Measurements from ENCODE around the gene KDM3A.

KDM3A gene

DNA sequence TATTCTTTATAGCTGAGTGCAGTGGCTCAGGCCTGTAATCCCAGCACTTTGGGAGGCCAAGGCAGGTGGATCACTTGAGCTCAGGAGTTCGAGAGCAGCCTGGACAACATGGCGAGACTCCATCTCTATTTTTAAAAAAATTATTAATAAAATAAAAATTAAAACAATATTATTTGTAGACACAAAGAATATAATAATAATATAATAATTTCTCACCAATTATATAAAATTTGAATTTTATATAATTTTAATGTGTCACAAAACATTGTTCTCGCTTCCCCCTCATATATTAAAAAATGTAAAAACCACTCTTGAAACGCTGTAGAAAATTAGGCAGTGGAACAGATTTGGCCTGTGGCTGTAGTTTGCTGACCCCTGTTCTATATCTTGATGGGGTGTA, 5.6 kb upstream of the KDM3A start:
- TF ChIP-seq, protein P1, sequence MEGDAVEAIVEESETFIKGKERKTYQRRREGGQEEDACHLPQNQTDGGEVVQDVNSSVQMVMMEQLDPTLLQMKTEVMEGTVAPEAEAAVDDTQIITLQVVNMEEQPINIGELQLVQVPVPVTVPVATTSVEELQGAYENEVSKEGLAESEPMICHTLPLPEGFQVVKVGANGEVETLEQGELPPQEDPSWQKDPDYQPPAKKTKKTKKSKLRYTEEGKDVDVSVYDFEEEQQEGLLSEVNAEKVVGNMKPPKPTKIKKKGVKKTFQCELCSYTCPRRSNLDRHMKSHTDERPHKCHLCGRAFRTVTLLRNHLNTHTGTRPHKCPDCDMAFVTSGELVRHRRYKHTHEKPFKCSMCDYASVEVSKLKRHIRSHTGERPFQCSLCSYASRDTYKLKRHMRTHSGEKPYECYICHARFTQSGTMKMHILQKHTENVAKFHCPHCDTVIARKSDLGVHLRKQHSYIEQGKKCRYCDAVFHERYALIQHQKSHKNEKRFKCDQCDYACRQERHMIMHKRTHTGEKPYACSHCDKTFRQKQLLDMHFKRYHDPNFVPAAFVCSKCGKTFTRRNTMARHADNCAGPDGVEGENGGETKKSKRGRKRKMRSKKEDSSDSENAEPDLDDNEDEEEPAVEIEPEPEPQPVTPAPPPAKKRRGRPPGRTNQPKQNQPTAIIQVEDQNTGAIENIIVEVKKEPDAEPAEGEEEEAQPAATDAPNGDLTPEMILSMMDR (IDR thresholded peaks at IDR 0.05; ENCODE audit: borderline replicate concordance, insufficient read depth, low read depth, low read length), result no peak
- H3K4me3 ChIP-seq (ENCODE audit: low read depth, low read length), result no peak overlapping the region

DNA sequence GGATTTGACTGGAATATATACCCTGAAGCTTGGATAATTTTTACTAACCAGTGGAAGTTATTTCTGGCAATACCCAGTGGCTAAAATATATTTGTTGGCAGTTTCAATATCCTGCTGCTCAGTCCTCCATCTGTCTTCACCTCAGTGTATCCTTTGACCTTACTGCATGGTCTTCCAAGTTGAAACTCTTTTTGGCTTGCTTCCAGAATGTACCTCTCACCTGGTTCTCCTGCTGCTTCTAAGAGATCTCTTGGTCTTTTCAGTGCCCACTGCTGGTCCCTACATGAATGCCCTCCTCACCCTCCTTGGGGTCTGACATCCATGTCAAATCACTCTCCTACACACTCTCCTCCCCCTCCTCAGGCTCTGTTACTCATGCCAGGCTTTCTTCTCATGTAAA, 4.8 kb upstream of the KDM3A start:
- H3K4me3 ChIP-seq (ENCODE audit: low read depth, low read length), result no peak overlapping the region
- TF ChIP-seq, protein P1 (IDR thresholded peaks at IDR 0.05; ENCODE audit: borderline replicate concordance, insufficient read depth, low read depth, low read length), result no peak

DNA sequence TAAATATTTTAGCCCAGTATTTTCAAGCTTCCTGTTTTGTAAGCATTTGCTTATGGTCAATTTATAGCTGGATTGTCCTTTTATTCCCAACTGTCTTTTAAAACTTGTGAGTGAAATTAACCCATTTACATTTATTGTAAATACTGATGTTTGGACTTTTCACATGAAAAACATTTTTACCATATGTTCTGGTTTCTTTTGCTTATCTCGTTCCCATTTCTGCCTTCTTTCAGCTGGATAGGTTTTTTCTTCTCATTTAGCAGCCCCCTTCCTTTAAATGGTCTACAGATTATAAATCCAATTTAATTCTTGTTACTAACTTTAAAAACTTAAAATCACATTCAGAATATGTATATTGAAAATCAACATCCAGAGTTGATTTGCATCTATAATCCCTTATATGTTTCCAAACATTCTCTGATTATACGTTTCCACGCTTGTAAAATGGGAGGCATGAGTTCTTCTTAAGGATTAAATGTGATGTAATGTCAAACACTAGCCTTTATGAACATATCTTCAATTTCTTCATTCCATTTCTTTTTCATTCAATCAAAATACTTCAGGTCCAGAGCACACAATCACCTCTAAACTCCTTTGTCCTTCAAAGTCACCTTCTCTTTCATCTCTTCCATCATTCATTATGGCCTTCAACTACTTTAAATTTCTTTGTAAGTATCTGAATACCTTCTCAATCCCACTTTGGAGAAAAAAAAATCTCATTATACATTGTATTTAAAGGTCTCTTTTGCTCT, 1.1 kb upstream of the KDM3A start:
- TF ChIP-seq, protein P1 (IDR thresholded peaks at IDR 0.05; ENCODE audit: borderline replicate concordance, insufficient read depth, low read depth, low read length), result no peak
- no peak overlapping the region for H3K4me3 ChIP-seq (ENCODE audit: low read depth, low read length)

DNA sequence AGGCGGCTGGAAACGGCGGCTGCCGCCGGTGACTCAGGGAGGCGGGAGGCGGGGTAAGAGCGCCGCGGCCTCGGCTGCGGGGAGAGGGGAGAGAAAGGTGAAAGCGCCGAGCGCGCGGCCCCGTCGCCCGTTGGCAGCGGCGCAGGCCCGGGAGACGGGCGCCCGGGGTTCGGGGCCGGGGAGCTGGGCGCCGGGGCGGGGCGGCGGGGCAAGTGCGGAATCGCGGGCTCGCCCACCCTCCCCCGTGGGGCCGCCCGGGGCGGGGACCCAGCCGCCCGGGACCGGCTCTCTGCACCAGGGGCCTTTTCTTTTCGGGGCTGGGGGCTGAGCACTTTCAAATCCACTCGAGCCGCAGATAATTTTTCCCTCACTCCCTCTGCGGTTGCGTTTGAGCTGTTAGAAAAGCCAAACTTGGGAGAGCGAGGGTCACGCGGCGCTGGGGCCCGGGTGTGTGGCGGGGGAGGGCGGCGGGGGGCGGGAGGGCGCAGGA, 266 bp downstream of the KDM3A start:
- TF ChIP-seq, protein P1 (IDR thresholded peaks at IDR 0.05; ENCODE audit: borderline replicate concordance, insufficient read depth, low read depth, low read length), result no peak

DNA sequence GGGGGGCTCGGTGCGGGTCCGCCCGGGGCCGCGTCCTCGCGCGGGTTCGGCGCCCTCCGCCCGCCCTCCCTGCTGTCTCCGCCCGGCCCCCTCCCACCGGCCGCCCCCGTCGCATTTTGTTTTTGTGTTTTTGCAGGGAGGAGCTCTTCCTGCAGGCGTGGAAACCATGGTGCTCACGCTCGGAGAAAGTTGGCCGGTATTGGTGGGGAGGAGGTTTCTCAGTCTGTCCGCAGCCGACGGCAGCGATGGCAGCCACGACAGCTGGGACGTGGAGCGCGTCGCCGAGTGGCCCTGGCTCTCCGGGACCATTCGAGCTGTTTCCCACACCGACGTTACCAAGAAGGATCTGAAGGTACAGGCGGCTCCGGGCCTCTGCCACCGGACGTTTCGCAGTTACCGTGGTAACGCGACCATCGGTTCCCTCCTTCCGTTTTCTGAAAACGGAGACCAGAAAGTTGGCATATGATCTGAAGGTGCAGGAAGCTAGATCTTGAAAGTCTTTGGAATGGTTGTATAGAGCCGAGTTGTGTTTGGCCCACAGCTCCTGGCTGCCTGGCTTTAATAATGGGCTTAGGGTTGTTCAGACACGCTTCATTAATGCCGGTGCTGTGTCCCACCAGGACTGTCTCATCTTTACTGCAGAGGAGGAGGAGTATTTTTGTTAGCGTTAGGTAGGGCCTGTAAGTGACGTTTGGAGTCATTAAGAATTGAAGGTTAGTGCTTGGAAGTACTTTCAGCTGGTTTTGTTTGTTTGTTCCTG, 891 bp downstream of the KDM3A start:
- peak overlapping the region; percentile 71 for H3K4me3 ChIP-seq (ENCODE audit: low read depth, low read length)
- TF ChIP-seq, protein P1 (IDR thresholded peaks at IDR 0.05; ENCODE audit: borderline replicate concordance, insufficient read depth, low read depth, low read length), result no peak

More for the DNA sequence above, 266 bp downstream of the KDM3A start:
- H3K4me3 ChIP-seq (ENCODE audit: low read depth, low read length), result peak overlapping the region; percentile 71

DNA sequence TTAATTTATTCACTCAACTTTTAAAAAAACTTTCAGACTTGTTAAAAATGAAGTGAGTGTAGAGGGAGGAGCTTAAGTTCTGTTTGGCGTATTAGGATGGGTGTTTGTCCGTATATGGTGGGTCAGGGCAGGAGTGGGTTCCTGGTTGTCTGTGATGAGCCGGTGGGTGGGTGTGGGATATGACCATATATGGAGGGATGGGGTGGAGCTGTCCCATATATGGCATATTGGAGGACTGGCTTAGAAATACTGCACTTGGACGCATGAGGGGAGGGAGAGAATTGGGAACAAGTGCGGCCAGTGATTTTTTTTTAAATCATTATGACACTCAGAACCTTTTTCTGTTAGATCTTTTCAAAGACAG, 1.5 kb downstream of the KDM3A start:
- TF ChIP-seq, protein P1 (IDR thresholded peaks at IDR 0.05; ENCODE audit: borderline replicate concordance, insufficient read depth, low read depth, low read length), result no peak
- H3K4me3 ChIP-seq (ENCODE audit: low read depth, low read length), result peak overlapping the region; percentile 71

Measured in GM12875 (cell line).